ENCODE measurements around the gene CPSF6. TPM values are rescaled to one million over a fixed set of nuclear protein-coding genes. Genes with fewer than 3 reads are reported as not detected.
"Not testable (repeated sequence)": the region's sequence is repeated elsewhere in the genome, so short reads cannot be mapped to it uniquely, and the experiment has no call there.

CPSF6 gene
- total RNA-seq, 2 donors from 2014 or later: 27.5 to 48.7 TPM

GRCh38 chr12:69262264-69262974 lies 23.1 kb downstream of the CPSF6 start:
- no peak overlapping the region for H3K27ac ChIP-seq
- H3K27me3 ChIP-seq (replicated peaks; ENCODE audit: insufficient read depth): no peaks in the 10 kb centered on the region
- H3K4me3 ChIP-seq: no peak overlapping the region
- no peaks in the 10 kb centered on the region for H3K9me3 ChIP-seq
- ATAC-seq (ENCODE audit: insufficient number of reproducible peaks, low FRiP score, low read depth) (no peak), DNase-seq (ENCODE audit: low spot score) (no peak)
- peaks cover 33% of the 10 kb centered on the region for H3K36me3 ChIP-seq
- H3K4me1 ChIP-seq (ENCODE audit: control insufficient read depth in 1 of 2, low read depth in 2 of 2): no peaks in the 10 kb centered on the region
- TF ChIP-seq, protein P1, sequence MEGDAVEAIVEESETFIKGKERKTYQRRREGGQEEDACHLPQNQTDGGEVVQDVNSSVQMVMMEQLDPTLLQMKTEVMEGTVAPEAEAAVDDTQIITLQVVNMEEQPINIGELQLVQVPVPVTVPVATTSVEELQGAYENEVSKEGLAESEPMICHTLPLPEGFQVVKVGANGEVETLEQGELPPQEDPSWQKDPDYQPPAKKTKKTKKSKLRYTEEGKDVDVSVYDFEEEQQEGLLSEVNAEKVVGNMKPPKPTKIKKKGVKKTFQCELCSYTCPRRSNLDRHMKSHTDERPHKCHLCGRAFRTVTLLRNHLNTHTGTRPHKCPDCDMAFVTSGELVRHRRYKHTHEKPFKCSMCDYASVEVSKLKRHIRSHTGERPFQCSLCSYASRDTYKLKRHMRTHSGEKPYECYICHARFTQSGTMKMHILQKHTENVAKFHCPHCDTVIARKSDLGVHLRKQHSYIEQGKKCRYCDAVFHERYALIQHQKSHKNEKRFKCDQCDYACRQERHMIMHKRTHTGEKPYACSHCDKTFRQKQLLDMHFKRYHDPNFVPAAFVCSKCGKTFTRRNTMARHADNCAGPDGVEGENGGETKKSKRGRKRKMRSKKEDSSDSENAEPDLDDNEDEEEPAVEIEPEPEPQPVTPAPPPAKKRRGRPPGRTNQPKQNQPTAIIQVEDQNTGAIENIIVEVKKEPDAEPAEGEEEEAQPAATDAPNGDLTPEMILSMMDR (IDR thresholded peaks at IDR 0.05): no peak

GRCh38 chr12:69265205-69265604 lies 25.8 kb downstream of the CPSF6 start:
- H3K27me3 ChIP-seq (replicated peaks; ENCODE audit: insufficient read depth): no peaks in the 10 kb centered on the region
- H3K4me1 ChIP-seq (ENCODE audit: control insufficient read depth in 1 of 2, low read depth in 2 of 2): no peaks in the 10 kb centered on the region
- ATAC-seq (ENCODE audit: insufficient number of reproducible peaks, low FRiP score, low read depth): no peak
- no peak overlapping the region for H3K4me3 ChIP-seq
- H3K27ac ChIP-seq: no peak overlapping the region
- peaks cover 11% of the 10 kb centered on the region for H3K36me3 ChIP-seq
- H3K9me3 ChIP-seq: no peaks in the 10 kb centered on the region
- no peak for DNase-seq (ENCODE audit: low spot score)
- TF ChIP-seq, protein P1 (IDR thresholded peaks at IDR 0.05): no peak

GRCh38 chr12:69265633-69266032 lies 26.3 kb downstream of the CPSF6 start:
- not testable (repeated sequence) for H3K4me1 ChIP-seq (ENCODE audit: control insufficient read depth in 1 of 2, low read depth in 2 of 2); H3K27me3 ChIP-seq (replicated peaks; ENCODE audit: insufficient read depth); H3K9me3 ChIP-seq; H3K36me3 ChIP-seq; DNase-seq (ENCODE audit: low spot score); H3K4me3 ChIP-seq; H3K27ac ChIP-seq; ATAC-seq (ENCODE audit: insufficient number of reproducible peaks, low FRiP score, low read depth)

DNA sequence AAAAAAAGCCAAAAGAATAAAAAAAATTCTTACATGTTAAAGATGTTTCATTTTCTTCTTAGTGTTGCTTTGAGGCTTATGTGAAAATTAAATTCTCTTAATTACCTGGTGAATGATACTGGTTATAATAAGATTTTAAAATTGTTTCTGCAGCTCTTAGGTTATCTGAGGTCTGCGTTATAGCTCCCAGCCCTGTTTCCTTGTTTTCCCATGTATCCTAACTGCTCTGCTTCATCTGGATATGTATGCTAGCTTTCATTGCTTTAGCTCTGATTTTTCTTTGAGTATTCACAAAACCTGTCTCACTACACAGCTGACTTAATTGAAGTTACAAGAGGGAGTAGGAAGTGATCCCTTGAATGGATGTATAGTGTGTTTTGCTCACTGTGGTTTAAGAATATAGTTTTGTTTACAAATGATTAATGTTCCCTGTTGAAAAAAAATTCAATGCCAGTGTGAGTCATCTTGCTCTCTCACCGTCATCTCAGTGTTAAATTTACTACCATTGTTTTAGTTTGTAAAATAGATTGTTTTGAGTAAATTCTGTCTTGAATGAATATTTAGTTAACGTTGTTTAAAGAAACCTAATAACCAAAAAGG lies 26.8 kb downstream of the CPSF6 start:
- H3K27ac ChIP-seq: no peak overlapping the region
- H3K4me1 ChIP-seq (ENCODE audit: control insufficient read depth in 1 of 2, low read depth in 2 of 2): no peaks in the 10 kb centered on the region
- no peaks in the 10 kb centered on the region for H3K9me3 ChIP-seq
- ATAC-seq (ENCODE audit: insufficient number of reproducible peaks, low FRiP score, low read depth) (no peak), DNase-seq (ENCODE audit: low spot score) (no peak)
- H3K27me3 ChIP-seq (replicated peaks; ENCODE audit: insufficient read depth): no peaks in the 10 kb centered on the region
- peaks cover 5% of the 10 kb centered on the region for H3K36me3 ChIP-seq
- no peak overlapping the region for H3K4me3 ChIP-seq
- TF ChIP-seq, protein P1 (IDR thresholded peaks at IDR 0.05): no peak

GRCh38 chr12:69269736-69270135 lies 30.4 kb downstream of the CPSF6 start:
- H3K9me3 ChIP-seq: no peaks in the 10 kb centered on the region
- no peaks in the 10 kb centered on the region for H3K4me1 ChIP-seq (ENCODE audit: control insufficient read depth in 1 of 2, low read depth in 2 of 2)
- H3K27me3 ChIP-seq (replicated peaks; ENCODE audit: insufficient read depth): no peaks in the 10 kb centered on the region
- TF ChIP-seq, protein P1 (IDR thresholded peaks at IDR 0.05): no peak
- H3K36me3 ChIP-seq: no peaks in the 10 kb centered on the region
- ATAC-seq (ENCODE audit: insufficient number of reproducible peaks, low FRiP score, low read depth) (no peak), DNase-seq (ENCODE audit: low spot score) (no peak)
- no peak overlapping the region for H3K27ac ChIP-seq
- H3K4me3 ChIP-seq: no peak overlapping the region

Measured in thoracic aorta (tissue), 2 donors.